Muscle layer of colon (tissue), 2 donors: ENCODE measurements around the gene SLC25A34.

ENCODE experiments used
- H3K27ac ChIP-seq: one replicate; pipeline ENCODE4 v1.7.0; 2013; ENCODE audit warnings: low read depth, mild to moderate bottlenecking, low read length, moderate library complexity
- H3K27me3 ChIP-seq, 2 donors: one replicate each; pipeline ENCODE4 v1.7.0; 2013; ENCODE audit warnings: low read length in 2 of 2, mild to moderate bottlenecking in 2 of 2; ENCODE audit not compliant: insufficient read depth in 2 of 2, control insufficient read depth in 1 of 2
- H3K36me3 ChIP-seq: one replicate; pipeline ENCODE4 v1.7.0; 2013; ENCODE audit warnings: mild to moderate bottlenecking, low read length; ENCODE audit not compliant: insufficient read depth
- H3K4me1 ChIP-seq: one replicate; pipeline ENCODE4 v1.7.0; 2013; ENCODE audit warnings: mild to moderate bottlenecking, low read length; ENCODE audit not compliant: insufficient read depth
- H3K4me3 ChIP-seq, 2 donors: one replicate each; pipeline ENCODE4 v1.7.0; 2013; ENCODE audit warnings: low read length in 2 of 2, low read depth in 1 of 2, mild to moderate bottlenecking in 1 of 2, moderate library complexity in 1 of 2
- H3K9ac ChIP-seq: one replicate; pipeline ENCODE4 v1.7.0; 2013; ENCODE audit warnings: low read length
- H3K9me3 ChIP-seq: one replicate; pipeline ENCODE4 v1.7.0; 2013; ENCODE audit warnings: mild to moderate bottlenecking, low read length
- donor health status: abdominal sarcoma.
- donor health status: Adenocarcinoma of cecum.

Gene SLC25A34

DNA sequence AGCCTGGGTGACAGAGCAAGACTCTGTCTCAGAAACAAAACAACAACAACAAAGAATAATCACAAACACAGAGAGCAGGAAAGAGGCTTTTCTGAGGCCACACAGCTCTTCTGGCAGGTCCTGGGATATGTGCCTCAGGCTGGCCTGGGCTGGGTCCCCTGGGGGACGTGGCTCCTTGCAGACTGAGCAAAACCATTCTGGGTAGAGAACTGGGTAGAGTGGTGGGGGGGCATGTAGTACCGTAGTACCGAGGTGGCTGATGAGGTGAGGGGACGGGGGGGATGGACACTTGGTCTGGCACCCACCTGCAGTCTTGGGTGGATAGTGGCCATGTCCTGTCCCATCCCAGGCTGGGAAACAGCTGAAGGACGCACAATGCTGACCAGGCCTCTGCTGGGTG lies 12.2 kb downstream of the SLC25A34 start:
- H3K4me1 ChIP-seq: no peaks in the 10 kb centered on the region
- H3K27me3 ChIP-seq: no peaks in the 10 kb centered on the region
- H3K4me3 ChIP-seq: no peak overlapping the region
- H3K27ac ChIP-seq: no peak overlapping the region
- H3K9ac ChIP-seq: no peak overlapping the region
- no peaks in the 10 kb centered on the region for H3K36me3 ChIP-seq
- no peaks in the 10 kb centered on the region for H3K9me3 ChIP-seq

DNA sequence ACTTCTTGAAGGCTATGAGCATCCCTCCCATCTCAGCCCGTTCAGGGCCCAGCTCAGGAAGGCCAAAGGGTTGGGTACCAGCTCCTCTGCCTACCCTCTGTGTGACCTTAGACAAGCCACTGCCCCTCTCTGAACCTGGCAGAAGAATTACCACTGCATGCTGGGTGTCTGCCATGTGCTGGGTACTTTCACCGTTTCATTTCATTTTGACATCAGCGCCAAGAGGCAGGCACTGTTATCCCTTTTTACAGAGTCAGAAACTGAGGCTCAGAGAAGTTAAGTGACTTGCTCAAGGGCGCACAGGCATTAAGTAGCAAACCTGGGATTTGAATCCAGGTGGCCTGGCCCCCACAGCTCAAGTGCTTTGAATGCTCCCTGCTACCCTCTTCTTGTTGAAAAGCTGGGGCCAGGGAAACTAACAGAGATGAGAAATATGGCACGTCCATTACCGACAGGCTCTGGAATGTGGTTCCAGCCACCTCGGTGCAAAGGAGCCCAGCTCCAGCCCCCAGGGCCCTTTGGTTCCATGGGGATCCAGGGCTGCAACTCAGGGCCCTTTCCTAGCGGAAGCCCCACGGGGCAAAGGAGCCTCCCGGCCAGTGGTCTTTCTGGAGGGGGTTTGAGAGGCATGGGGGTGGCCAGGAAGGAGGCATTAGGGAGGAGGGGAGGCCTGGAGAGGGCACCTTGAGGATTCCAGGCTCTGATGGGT lies 12.8 kb downstream of the SLC25A34 start:
- no peaks in the 10 kb centered on the region for H3K27me3 ChIP-seq
- H3K9me3 ChIP-seq: no peaks in the 10 kb centered on the region
- no peak overlapping the region for H3K9ac ChIP-seq
- H3K27ac ChIP-seq: no peak overlapping the region
- H3K36me3 ChIP-seq: no peaks in the 10 kb centered on the region
- H3K4me3 ChIP-seq: no peak overlapping the region
- no peaks in the 10 kb centered on the region for H3K4me1 ChIP-seq

DNA sequence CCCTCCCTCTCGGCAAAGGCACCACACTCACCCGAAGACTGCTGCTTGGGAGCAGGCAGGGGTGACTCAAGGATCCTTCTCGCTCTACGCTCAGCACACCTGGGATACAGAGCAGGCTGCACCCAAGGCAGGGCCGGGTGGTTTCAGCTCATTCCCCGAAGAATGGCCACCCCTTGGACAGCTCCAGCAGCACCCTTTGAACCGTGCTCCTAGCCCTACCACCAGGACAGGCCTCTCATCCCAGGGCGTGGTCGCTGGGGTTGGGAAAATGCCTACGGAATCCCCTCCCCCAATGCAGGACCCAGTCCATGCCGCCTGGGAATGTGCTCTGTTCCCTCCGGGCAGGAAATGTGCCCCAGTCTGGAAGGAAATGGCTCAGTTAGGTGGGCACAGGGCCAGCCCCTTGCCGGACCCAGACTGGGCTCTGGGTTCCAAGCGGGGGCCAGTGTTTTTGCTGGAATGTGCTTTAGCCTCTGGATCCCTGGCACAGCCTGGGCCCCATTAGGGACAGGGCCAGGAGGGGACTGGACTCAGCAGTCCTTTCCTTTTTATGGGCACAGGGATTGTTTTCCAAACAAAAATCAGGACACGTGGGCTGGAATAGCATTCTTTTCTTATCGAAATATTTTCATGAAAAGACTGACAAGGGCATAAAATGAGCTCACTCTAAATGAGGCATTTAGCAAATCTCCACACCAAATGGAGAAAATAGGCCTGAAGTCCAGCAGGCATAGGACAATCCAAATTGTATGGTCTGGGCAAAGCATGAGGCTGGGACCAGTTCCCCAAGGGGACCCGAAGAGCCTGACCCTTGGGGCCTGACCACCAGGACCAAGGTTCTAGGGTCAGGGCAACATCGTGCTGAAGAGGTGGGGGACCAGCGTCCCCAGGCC lies 13.6 kb downstream of the SLC25A34 start:
- H3K4me3 ChIP-seq: no peak overlapping the region

DNA sequence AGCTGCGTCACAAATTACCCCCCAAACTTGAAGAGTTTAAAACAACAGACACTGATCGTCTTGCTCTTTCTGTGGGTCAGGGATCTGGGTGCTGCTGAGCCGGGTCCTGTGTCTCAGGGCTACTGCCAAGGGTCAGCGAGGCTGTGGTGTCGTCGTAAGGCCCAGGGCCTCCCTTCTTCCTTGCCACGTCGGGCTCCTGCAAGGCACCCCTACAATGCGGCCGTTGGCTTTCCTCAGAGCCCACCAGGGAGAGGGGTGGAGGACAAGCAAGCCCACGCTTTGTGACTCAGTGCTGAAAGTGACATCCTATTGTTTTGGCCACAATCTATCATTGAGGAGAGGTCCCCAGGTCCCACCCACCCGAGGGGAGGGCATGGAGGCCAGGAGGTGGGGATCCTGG lies 14.9 kb downstream of the SLC25A34 start:
- H3K27ac ChIP-seq: no peak overlapping the region
- H3K9ac ChIP-seq: no peak overlapping the region
- H3K4me3 ChIP-seq: no peak overlapping the region
- H3K36me3 ChIP-seq: no peaks in the 10 kb centered on the region
- H3K27me3 ChIP-seq: no peaks in the 10 kb centered on the region
- H3K9me3 ChIP-seq: no peaks in the 10 kb centered on the region
- H3K4me1 ChIP-seq: no peaks in the 10 kb centered on the region

More for the DNA sequence above, 13.6 kb downstream of the SLC25A34 start:
- H3K4me1 ChIP-seq: no peaks in the 10 kb centered on the region
- no peak overlapping the region for H3K27ac ChIP-seq
- no peaks in the 10 kb centered on the region for H3K27me3 ChIP-seq
- H3K9ac ChIP-seq: no peak overlapping the region
- H3K9me3 ChIP-seq: no peaks in the 10 kb centered on the region
- no peaks in the 10 kb centered on the region for H3K36me3 ChIP-seq

DNA sequence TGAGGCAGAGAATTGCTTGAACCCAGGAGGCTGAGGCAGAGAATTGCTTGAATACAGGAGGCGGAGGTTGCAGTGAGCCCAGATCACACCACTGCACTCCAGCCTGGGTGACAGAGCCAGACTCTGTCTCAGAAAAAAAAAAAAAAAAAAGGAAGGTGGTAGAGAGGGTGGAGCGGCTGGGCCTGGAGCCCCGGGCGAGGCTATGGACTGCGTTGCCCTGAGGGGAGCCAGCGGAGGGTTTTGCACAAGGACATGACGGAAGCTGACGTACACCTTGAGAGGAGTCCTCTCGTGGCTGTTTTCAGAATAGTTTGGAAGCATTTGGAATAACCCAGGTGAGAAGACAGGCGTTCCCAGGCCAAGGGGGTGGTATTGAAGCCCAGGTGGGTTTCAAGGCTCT lies 15.7 kb downstream of the SLC25A34 start:
- Histone ChIP-seq H3K27me3 (no peaks in the 10 kb centered on the region), H3K4me3 (no peak overlapping the region), H3K4me1 (no peaks in the 10 kb centered on the region), H3K9ac (no peak overlapping the region), H3K27ac (no peak overlapping the region), H3K9me3 (no peaks in the 10 kb centered on the region), H3K36me3 (no peaks in the 10 kb centered on the region)

DNA sequence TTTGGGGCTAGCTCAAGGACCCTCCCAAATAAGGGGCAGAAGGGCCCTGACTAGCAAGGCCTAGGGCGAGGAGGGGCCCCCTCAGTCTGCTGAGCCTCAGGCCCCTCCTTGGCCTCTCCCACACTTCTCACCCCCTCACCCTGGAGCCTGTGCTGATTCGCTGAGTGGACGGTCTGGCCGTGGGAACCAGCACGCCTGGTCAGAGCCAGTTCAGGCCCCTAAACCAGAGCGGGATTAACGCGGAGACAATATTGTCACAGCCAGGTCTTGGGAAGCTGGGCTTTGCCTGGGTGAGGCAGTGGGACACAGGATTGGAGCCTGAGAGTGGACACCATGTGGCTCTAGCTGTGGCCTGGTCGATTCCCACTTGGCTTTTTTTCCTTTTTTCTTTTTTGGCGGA lies 17.7 kb downstream of the SLC25A34 start:
- no peak overlapping the region for H3K4me3 ChIP-seq
- H3K36me3 ChIP-seq: no peaks in the 10 kb centered on the region
- no peaks in the 10 kb centered on the region for H3K9me3 ChIP-seq
- no peak overlapping the region for H3K9ac ChIP-seq
- no peaks in the 10 kb centered on the region for H3K27me3 ChIP-seq
- H3K4me1 ChIP-seq: peaks cover 6% of the 10 kb centered on the region
- H3K27ac ChIP-seq: no peak overlapping the region

DNA sequence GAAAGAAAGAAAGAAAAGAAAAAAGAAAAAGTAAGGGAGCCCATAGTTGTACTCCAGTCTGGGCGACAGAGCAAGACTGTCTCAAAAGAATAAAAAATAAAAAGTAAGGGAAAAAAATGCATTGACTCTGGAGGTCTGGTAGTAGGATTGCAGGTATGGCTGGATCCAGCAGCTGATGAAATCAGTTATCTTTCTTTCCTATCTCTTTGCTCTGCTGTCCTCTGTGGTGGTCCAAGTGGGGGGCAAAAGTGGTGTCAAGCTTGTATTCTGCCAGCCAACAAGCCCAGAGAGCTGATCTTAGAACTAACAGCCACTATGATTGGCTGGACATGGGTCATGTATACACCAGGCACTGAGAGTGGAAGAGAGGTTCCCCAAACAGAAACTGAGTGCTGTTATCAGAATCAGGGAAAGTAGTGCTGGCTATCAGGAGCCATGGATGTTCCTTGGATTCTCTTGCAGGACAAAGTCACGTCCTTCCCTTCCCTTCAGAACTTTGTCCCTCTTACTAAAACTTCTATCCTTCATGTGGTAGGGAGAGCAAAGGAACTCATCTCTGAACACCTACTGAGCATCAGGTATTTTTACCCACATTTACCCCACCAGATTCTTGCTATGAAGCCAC lies 19.1 kb downstream of the SLC25A34 start:
- H3K4me3 ChIP-seq: no peak overlapping the region
- no peak overlapping the region for H3K27ac ChIP-seq
- no peak overlapping the region for H3K9ac ChIP-seq
- H3K9me3 ChIP-seq: no peaks in the 10 kb centered on the region
- no peaks in the 10 kb centered on the region for H3K36me3 ChIP-seq
- H3K27me3 ChIP-seq: no peaks in the 10 kb centered on the region
- peaks cover 10% of the 10 kb centered on the region for H3K4me1 ChIP-seq

DNA sequence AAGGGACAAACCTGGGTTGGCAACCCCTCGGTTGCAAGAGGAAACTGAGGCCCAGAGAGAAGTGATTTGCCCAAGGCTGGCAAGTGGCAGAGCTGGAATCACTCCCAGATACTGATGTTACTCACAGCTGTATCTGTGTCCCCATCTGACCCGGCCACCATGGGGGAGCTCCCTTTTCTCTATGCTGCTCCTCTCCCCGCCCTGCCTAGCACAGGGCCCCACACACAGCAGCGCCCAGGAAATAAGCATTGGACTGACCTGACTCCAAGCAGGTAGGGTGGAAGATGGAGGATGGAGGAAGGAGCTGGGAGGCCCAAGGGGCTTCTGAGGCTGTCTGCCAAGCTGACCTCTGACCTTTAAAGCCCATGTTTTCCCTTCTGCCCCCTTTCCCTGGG lies 19.6 kb downstream of the SLC25A34 start:
- Histone ChIP-seq H3K4me1 (peaks cover 15% of the 10 kb centered on the region), H3K36me3 (no peaks in the 10 kb centered on the region), H3K4me3 (no peak overlapping the region), H3K9ac (no peak overlapping the region), H3K9me3 (no peaks in the 10 kb centered on the region), H3K27ac (no peak overlapping the region), H3K27me3 (peaks cover 0 to under 1% of the 10 kb centered on the region in 2 donors)

DNA sequence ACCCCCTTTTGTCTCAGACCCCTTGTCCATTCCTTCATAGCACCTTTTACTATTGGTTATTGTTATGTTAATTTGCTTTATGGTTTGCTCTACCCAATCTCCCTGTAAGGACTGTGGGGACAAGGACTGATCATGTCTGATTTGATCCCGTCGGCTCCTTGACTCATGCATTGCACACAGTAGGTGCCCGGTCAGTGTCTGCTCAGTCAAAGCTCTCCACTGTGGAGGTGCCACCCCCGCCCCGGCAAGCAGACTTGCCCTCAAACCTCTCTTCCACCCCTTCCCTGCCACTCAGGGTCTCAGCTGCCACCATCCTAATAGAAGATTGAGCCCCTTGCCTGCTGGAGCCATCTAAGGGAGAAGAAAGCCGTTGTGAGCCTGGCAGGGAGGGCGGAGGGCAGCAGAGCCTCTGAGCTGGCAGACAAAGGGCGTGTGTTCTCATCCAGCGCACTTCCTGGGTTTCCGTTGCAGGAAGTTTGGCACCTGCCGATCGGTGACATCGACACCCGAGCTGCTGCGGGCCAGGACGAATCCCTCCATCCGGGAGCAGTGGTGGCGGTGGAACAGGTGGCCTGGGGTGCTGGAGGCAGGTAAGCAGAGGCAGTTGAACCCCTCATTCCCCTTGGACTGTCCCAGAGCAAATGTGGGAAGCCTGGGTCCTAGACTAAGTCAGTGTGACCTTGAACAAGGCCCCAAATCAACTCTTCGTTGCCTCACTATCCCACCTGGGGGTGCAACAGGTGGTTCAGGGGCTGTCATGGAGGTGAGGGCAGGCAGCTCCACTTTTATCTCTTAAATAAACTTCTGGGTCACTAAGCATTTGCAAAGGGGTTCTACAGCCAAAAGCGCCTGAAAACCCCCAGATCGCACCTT lies 20.3 kb downstream of the SLC25A34 start:
- H3K9me3 ChIP-seq: no peaks in the 10 kb centered on the region

DNA sequence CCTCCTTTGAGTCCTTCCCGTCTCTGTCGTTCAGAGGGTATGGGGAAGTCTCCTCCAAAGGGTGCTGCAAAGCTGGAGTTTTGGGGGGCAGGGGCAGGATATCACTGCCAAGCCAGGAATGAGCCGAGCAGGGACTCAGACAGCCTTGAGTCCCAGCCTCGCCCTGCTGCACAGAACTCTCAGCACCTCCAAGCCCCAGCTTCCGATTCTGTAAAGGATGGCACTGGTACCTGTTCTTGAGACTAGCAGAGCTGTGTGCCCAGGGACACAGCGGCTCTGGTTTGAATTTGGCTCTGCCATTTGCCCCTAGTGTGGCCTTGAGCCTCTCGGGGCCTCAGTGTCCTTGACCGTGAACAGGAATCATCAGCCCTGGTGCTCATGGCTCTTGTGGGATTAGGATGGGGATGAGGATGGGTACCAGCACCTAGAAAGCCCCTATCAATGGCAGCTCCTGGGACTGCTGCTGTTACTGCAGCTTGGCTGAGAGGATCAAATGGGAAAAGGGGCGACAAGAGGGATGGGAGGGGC lies 21.0 kb downstream of the SLC25A34 start:
- Histone ChIP-seq H3K27me3 (peaks cover 0 to 4% of the 10 kb centered on the region in 2 donors), H3K36me3 (no peaks in the 10 kb centered on the region), H3K9ac (no peak overlapping the region), H3K27ac (peak overlapping the region; percentile 66), H3K4me3 (no peak overlapping the region), H3K9me3 (no peaks in the 10 kb centered on the region), H3K4me1 (peaks cover 27% of the 10 kb centered on the region)

More for the DNA sequence above, 20.3 kb downstream of the SLC25A34 start:
- peaks cover 22% of the 10 kb centered on the region for H3K4me1 ChIP-seq
- H3K27me3 ChIP-seq: peaks cover 0 to 4% of the 10 kb centered on the region in 2 donors
- H3K36me3 ChIP-seq: no peaks in the 10 kb centered on the region
- no peak overlapping the region for H3K4me3 ChIP-seq
- no peak overlapping the region for H3K9ac ChIP-seq
- no peak overlapping the region for H3K27ac ChIP-seq
